ENCODE results near the gene PIK3R2.

- TF ChIP-seq RFX5 (IDR thresholded peaks at IDR 0.05; ENCODE audit: low read depth, low read length) (no peak), RAD21 (IDR thresholded peaks at IDR 0.05; ENCODE audit: low read length) (no peak), POLR2A (IDR thresholded peaks at IDR 0.05; ENCODE audit: low read depth, low read length) (no peak), CTCF (conservative IDR thresholded peaks at IDR 0.05; ENCODE audit: low read depth, low read length) (no peak), BHLHE40 (IDR thresholded peaks at IDR 0.05; ENCODE audit: low read depth, low read length) (no peak), CEBPB (IDR thresholded peaks at IDR 0.05; ENCODE audit: low read depth, low read length) (no peak), RCOR1 (IDR thresholded peaks at IDR 0.05; ENCODE audit: insufficient replicate concordance, low read length) (no peak), MAZ (IDR thresholded peaks at IDR 0.05; ENCODE audit: borderline replicate concordance, low read depth, low read length) (no peak)
These were observed 12.5 kb upstream of the PIK3R2 start for GRCh38 chr19:18140473-18140872.
